Measurements from ENCODE around the gene EXOSC6.
"Not testable (repeated sequence)": the region's sequence is repeated elsewhere in the genome, so short reads cannot be mapped to it uniquely, and the experiment has no call there.

Gene EXOSC6

GRCh38 chr16:70258065-70258464 is 6.3 kb upstream of the EXOSC6 start:
- DNase-seq, result peak in 1 of 42 donors; percentile 29
- intact Hi-C loops (cut with DNase I), result no loop called here

GRCh38 chr16:70257391-70257790 is 5.7 kb upstream of the EXOSC6 start:
- DNase-seq, result peak in 1 of 42 donors; percentile 14
- intact Hi-C loops (cut with DNase I), result no loop called here

- intact Hi-C loops (cut with DNase I), result loop anchor here (2.0 kb wide), 1 partner anchor 31 kb away; no protein-coding TSS in a partner anchor
Observed at GRCh38 chr16:70255574-70255973, 3.8 kb upstream of the EXOSC6 start.

GRCh38 chr16:70254965-70255286 is 3.2 kb upstream of the EXOSC6 start:
- intact Hi-C loops (cut with DNase I), result loop anchor here (2.0 kb wide), 1 partner anchor 32 kb away; no protein-coding TSS in a partner anchor
- DNase-seq, result no peak

More at GRCh38 chr16:70255574-70255973, 3.8 kb upstream of the EXOSC6 start:
- peak in 1 of 42 donors; percentile 27 for DNase-seq

GRCh38 chr16:70254180-70254964 is 2.6 kb upstream of the EXOSC6 start:
- peak in 1 of 42 donors; percentile 32 for DNase-seq
- intact Hi-C loops (cut with DNase I), result loop anchor here (2.0 kb wide), 1 partner anchor 32 kb away; no protein-coding TSS in a partner anchor

- DNase-seq, result peak in 7 of 42 donors; percentile 11 to 57 (median 19)
- intact Hi-C loops (cut with DNase I), result loop anchor here (2.0 kb wide), 1 partner anchor 33 kb away; no protein-coding TSS in a partner anchor
Observed at GRCh38 chr16:70253291-70254106, 1.8 kb upstream of the EXOSC6 start.

GRCh38 chr16:70252355-70252988 is 732 bp upstream of the EXOSC6 start:
- intact Hi-C loops (cut with DNase I), result no loop called here
- no peak for DNase-seq

GRCh38 chr16:70250748-70251628 is 752 bp downstream of the EXOSC6 start:
- DNase-seq, result peak in 33 of 42 donors; percentile 7 to 62 (median 30)

GRCh38 chr16:70249697-70250096 is 2.0 kb downstream of the EXOSC6 start:
- intact Hi-C loops (cut with DNase I); DNase-seq: not testable (repeated sequence)

More at GRCh38 chr16:70250748-70251628, 752 bp downstream of the EXOSC6 start:
- intact Hi-C loops (cut with DNase I), result no loop called here

- DNase-seq; intact Hi-C loops (cut with DNase I): not testable (repeated sequence)
Observed at GRCh38 chr16:70238773-70239172, 13.0 kb downstream of the EXOSC6 start.

GRCh38 chr16:70231831-70232230 is 19.9 kb downstream of the EXOSC6 start:
- intact Hi-C loops (cut with DNase I); DNase-seq: not testable (repeated sequence)

GRCh38 chr16:70226024-70226423 is 25.7 kb downstream of the EXOSC6 start:
- intact Hi-C loops (cut with DNase I); DNase-seq: not testable (repeated sequence)

GRCh38 chr16:70225430-70225829 is 26.3 kb downstream of the EXOSC6 start:
- DNase-seq; intact Hi-C loops (cut with DNase I): not testable (repeated sequence)

- DNase-seq; intact Hi-C loops (cut with DNase I): not testable (repeated sequence)
Observed at GRCh38 chr16:70224645-70225044, 27.1 kb downstream of the EXOSC6 start.

GRCh38 chr16:70223971-70224513 is 27.7 kb downstream of the EXOSC6 start:
- intact Hi-C loops (cut with DNase I); DNase-seq: not testable (repeated sequence)

GRCh38 chr16:70223216-70223615 is 28.5 kb downstream of the EXOSC6 start:
- intact Hi-C loops (cut with DNase I); DNase-seq: not testable (repeated sequence)

- DNase-seq; intact Hi-C loops (cut with DNase I): not testable (repeated sequence)
Observed at GRCh38 chr16:70222574-70222973, 29.2 kb downstream of the EXOSC6 start.

GRCh38 chr16:70218586-70218985 is 33.2 kb downstream of the EXOSC6 start:
- DNase-seq; intact Hi-C loops (cut with DNase I): not testable (repeated sequence)

All from head of caudate nucleus (tissue), 42 donors.